ENCODE data around the gene FOXC2.

Gene FOXC2

DNA sequence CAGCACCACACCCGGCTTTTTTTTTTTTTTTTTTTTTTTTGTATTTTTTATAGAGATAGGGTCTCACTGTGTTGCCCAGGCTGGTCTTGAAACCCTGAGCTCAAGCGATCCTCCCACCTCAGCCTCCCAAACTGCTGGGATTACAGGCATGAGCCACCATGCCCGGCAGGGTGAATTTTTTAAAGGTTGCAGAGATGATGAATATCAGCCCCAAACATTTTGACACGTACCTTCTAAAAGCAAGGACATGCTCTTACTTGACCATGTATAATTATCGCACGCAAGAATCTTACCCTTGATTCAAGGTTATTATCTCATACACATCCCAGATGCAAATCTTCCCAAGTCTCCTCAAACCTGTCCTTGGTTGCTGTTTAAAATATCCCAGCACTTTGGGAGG lies 4.3 kb upstream of the FOXC2 start:
- TF ChIP-seq CTCF (IDR thresholded peaks at IDR 0.05; ENCODE audit: extremely low read depth, insufficient read depth, missing control alignments) = no peak
- in situ Hi-C loops (cut with MboI; ENCODE audit: low pct_unique_long_range_greater_than_20kb, low sequenced_read_pairs, unreplicated experiment) = loop anchor here (10.0 kb wide), 3 partner anchors 48 to 722 kb away; partner anchors contain the start of gene FOXF1
- no peak for DNase-seq (ENCODE audit: low spot score)

DNA sequence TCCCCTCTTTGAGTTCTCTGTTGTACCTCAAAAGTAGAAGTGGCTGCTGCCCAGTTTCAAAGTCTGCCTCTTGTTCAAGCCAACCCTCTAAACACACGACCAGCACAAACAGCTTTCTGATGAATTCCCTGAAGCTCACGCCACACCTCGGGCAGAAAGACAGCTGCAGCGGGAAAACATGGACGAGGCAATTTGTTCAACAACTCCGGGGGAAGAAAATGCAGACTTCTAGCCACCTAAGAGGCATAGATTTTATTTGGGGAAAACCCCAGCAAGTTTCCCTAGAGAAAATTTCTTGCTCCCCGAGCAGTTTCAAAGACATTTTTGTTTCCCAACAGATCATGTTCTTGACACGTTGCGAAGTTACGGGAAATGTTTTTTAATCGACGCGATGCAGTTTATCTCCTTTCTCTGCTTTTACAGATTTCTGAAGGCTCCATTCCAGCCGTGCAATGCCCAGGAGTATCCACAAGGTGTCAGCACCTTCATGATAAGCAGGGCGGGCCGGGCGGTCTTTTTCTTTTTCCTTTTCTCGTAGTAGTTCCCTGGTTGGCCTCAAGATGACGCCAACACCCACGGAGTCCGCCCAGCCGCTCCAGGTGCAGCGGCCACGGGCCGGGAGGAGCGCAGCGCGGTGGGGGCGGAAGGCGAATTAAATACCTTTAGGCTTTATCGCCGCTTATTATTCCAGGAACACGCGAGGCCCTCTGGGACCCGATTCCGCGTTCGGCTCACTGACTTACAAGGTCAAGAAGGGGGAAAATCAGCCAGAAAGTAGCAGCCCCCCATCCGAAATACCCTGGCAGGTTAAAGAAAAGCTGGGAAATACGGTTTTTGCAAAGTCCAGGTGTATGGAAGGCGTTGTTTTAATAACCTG lies 2.9 kb upstream of the FOXC2 start:
- DNase-seq (ENCODE audit: low spot score) = peak; percentile 91
- TF ChIP-seq CTCF (IDR thresholded peaks at IDR 0.05; ENCODE audit: extremely low read depth, insufficient read depth, missing control alignments) = peak; percentile 96
- in situ Hi-C loops (cut with MboI; ENCODE audit: low pct_unique_long_range_greater_than_20kb, low sequenced_read_pairs, unreplicated experiment) = loop anchor here (10.0 kb wide), 3 partner anchors 49 to 721 kb away; partner anchors contain the start of gene FOXF1

DNA sequence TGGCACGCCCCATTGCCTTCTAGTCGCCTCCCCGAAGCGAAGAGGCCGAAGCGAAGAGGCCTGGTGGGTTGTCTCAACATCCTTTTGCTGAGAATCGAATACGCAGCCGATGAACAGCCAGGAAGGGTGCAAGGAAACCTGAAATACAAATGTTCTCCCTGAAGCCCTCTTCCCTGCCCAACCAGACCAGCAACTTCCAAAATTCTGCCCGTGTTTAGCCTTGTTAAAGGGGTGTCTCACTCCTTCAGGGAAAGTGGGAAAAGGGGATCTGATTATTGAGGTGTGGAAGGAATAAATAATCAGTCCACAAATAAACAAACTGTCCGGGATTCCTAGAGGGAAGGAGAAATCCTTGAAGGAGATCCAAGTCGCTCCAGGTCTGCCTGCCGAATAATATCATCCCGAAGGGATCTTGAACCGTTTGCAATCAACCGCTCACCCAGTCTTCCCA lies 1.4 kb upstream of the FOXC2 start:
- in situ Hi-C loops (cut with MboI; ENCODE audit: low pct_unique_long_range_greater_than_20kb, low sequenced_read_pairs, unreplicated experiment) = loop anchor here (10.0 kb wide), 3 partner anchors 50 to 720 kb away; partner anchors contain the start of gene FOXF1
- no peak for TF ChIP-seq CTCF (IDR thresholded peaks at IDR 0.05; ENCODE audit: extremely low read depth, insufficient read depth, missing control alignments)
- no peak for DNase-seq (ENCODE audit: low spot score)

DNA sequence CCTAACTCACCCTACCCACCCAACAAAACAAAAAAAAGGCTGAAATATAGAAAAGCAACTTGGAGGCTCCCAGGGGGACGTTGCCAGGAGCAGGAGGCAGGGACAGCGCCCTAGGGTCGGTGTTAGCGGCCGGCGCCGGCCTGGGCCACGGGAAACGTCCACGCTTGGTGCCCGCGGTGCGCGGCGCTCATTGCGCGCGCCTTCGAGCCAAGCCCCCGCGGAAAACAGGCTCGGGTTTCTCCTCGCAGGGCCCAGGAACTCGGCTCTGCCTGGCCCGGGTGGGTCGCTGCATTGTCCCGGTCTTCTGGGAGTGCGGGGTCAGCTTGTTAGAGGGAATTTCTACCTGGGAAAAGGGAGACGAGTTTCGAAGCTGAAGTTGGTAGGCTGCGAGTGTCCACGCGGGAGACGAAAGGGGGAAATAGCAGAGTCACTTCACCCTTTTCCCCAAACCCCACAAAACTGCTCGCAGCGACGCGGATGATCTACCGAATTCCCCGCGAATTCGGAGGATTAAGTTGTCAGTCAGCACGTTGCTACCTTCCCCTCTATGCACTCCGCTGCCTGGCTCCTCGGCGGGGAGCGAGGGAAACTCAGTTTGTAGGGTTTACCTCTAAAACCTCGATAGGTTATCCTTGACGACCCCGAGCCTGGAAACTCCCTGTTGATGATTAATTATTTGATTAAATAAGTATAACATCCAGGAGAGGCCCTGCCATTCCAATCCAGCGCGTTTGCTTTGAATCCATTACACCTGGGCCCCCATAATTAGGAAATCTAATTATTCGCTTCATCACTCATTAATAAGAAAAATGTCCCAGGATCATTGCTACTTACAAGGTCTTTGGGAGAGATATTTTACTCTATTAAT lies 751 bp upstream of the FOXC2 start:
- no peak for DNase-seq (ENCODE audit: low spot score)
- no peak for TF ChIP-seq CTCF (IDR thresholded peaks at IDR 0.05; ENCODE audit: extremely low read depth, insufficient read depth, missing control alignments)
- in situ Hi-C loops (cut with MboI; ENCODE audit: low pct_unique_long_range_greater_than_20kb, low sequenced_read_pairs, unreplicated experiment) = loop anchor here (10.0 kb wide), 3 partner anchors 51 to 719 kb away; partner anchors contain the start of gene FOXF1

- DNase-seq (ENCODE audit: low spot score) = no peak
- no peak for TF ChIP-seq CTCF (IDR thresholded peaks at IDR 0.05; ENCODE audit: extremely low read depth, insufficient read depth, missing control alignments)
- in situ Hi-C loops (cut with MboI; ENCODE audit: low pct_unique_long_range_greater_than_20kb, low sequenced_read_pairs, unreplicated experiment) = loop anchor here (10.0 kb wide), 3 partner anchors 52 to 718 kb away; partner anchors contain the start of gene FOXF1
These were observed 504 bp downstream of the FOXC2 start for GRCh38 chr16:86566966-86567700.
